Ishikawa (cell line): ENCODE results near the gene FAM171A2.

Experiments
- EGR1 ChIP-seq: IDR thresholded peaks from 2 replicates; pipeline ENCODE4 v1.6.1; 2012
- RAD21 ChIP-seq: IDR thresholded peaks from 2 replicates; pipeline ENCODE4 v1.6.1; 2012; ENCODE audit warnings: low read depth
- TEAD4 ChIP-seq: IDR thresholded peaks from 2 replicates; pipeline ENCODE4 v1.6.1; 2012
- TF ChIP-seq, protein P1 (sequence below): IDR thresholded peaks from 2 replicates; pipeline ENCODE4 v1.6.1; 2012; ENCODE audit warnings: low read depth, mild to moderate bottlenecking

DNA sequence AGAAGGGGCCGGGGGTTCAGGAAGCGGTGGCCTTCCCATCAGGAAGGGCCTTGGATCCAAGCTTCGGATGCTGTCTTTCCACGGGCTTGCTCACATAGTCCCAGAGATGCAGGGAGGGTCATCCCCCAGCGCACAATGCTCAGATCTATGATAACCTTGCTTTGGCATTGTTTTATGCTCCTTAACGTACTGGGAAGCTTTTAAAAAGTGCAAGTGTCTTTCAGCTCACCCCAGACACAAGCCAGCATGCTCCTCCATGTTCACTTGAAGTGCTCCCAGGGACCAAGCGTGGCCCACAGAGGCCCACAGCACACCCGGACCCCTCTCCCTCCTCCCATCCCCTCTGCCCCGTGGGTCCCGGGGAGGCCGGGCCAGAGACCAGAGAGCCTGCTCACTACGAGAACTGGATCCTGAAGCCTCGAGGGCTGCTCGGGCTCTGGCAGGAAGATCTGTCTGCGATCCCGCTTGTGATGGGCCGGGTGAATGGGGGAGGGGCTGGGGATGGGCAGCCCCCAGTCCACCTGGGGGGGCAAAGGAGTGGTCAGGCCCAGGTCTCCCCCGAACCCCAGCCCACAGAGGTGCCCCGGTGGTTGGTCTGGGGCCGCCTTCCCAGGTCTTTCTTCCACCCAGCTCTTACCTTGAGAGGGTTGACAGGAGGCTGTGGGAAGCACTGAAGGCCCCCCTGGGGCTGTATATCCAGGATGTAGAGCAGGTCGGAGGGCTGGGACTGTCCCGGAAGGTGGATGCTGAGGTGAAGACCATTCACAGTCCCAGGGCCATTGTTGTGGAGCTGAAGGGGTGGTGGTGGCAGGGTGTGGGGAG, 11.8 kb upstream of the FAM171A2 start:
- TF ChIP-seq EGR1 (no peak), TEAD4 (no peak), RAD21 (no peak)
- TF ChIP-seq, protein P1, sequence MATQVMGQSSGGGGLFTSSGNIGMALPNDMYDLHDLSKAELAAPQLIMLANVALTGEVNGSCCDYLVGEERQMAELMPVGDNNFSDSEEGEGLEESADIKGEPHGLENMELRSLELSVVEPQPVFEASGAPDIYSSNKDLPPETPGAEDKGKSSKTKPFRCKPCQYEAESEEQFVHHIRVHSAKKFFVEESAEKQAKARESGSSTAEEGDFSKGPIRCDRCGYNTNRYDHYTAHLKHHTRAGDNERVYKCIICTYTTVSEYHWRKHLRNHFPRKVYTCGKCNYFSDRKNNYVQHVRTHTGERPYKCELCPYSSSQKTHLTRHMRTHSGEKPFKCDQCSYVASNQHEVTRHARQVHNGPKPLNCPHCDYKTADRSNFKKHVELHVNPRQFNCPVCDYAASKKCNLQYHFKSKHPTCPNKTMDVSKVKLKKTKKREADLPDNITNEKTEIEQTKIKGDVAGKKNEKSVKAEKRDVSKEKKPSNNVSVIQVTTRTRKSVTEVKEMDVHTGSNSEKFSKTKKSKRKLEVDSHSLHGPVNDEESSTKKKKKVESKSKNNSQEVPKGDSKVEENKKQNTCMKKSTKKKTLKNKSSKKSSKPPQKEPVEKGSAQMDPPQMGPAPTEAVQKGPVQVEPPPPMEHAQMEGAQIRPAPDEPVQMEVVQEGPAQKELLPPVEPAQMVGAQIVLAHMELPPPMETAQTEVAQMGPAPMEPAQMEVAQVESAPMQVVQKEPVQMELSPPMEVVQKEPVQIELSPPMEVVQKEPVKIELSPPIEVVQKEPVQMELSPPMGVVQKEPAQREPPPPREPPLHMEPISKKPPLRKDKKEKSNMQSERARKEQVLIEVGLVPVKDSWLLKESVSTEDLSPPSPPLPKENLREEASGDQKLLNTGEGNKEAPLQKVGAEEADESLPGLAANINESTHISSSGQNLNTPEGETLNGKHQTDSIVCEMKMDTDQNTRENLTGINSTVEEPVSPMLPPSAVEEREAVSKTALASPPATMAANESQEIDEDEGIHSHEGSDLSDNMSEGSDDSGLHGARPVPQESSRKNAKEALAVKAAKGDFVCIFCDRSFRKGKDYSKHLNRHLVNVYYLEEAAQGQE: no peak
